Esophagus squamous epithelium (tissue), 4 donors: ENCODE measurements around the gene C2CD2.

ENCODE experiments used
- POLR2A ChIP-seq, 4 donors: fragments of 450-650 bp; IDR thresholded peaks; one replicate each; pipeline ENCODE4 v1.6.1; 2017; ENCODE audit warnings: antibody characterized with exemption in 4 of 4, mild to moderate bottlenecking in 4 of 4, moderate library complexity in 3 of 4
- TF ChIP-seq, protein P1 (sequence below), 6 experiments: fragments of 450-650 bp in 4 of 6; fragments of 200-600 bp in 2 of 6; sonication (generic) in 2 of 6; IDR thresholded peaks; one replicate each; pipeline ENCODE4 v1.5.1; 2016 to 2019; ENCODE audit warnings: antibody characterized with exemption in 6 of 6, mild to moderate bottlenecking in 4 of 6, moderate library complexity in 4 of 6

DNA sequence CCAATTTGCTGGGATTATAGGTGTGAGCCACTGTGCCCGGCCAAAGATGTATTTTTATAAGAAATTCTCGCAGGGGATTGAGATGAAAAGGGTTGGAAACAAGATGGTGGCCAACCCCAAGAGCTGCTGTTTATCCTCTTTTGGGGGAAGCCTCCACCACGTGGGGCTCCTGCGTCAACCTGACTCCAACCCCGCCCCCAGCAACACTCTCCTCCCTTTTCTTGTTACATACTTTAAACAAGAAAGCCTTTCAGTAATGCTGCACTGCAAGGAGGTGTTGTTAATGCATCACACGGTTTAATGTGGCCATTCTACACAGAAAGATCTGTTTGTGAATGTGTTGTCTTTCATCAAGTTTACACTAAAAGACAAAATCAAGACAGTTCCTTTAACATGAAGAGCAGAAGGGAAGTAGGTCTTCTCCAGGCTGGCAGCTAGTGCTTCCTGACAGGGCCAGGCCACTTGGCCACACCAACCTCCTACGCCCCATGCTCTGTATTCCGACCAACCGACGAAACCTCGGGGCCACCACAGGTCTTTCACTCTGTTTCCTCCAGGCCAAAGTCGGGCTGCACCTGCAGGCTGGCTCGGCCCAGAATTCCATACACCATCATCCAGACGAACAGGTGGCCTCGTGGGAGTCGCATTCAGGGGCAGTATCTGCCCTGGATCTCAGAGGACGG is 25.9 kb downstream of the C2CD2 start:
- TF ChIP-seq, protein P1, sequence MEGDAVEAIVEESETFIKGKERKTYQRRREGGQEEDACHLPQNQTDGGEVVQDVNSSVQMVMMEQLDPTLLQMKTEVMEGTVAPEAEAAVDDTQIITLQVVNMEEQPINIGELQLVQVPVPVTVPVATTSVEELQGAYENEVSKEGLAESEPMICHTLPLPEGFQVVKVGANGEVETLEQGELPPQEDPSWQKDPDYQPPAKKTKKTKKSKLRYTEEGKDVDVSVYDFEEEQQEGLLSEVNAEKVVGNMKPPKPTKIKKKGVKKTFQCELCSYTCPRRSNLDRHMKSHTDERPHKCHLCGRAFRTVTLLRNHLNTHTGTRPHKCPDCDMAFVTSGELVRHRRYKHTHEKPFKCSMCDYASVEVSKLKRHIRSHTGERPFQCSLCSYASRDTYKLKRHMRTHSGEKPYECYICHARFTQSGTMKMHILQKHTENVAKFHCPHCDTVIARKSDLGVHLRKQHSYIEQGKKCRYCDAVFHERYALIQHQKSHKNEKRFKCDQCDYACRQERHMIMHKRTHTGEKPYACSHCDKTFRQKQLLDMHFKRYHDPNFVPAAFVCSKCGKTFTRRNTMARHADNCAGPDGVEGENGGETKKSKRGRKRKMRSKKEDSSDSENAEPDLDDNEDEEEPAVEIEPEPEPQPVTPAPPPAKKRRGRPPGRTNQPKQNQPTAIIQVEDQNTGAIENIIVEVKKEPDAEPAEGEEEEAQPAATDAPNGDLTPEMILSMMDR (IDR thresholded peaks at IDR 0.05), result no peak
- TF ChIP-seq POLR2A (IDR thresholded peaks at IDR 0.05), result no peak
